GM20000 (cell line): ENCODE results near the gene LRRC53.

Source experiments
- DNase-seq: peaks from one replicate; pipeline ENCODE4 v3.0.0; 2012; ENCODE audit warnings: low spot score
- TF ChIP-seq, protein P1 (sequence below): IDR thresholded peaks from 2 replicates; pipeline ENCODE4 v1.5.1; 2012; ENCODE audit warnings: mild to moderate bottlenecking, control low read depth; ENCODE audit errors: extremely low read depth, missing control alignments

The LRRC53 gene

DNA sequence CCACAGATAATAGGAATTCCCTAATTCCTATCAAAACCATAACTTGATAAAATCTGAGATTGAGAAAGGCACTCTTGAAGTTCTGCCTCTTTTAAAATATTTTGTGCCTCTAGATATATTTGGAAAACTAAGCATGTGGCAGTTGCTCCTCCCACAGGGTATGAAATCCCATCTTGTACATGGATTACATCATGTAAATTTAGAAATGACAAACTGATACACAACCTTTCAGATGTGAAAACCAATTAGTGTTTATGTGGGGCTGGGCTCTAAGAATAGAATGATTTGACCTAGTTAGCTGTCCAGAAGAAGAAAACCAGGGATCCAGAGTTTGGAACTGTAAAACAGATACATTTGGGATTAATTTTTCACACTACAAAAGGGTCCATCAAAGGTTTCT lies 15.7 kb downstream of the LRRC53 start:
- no peak for DNase-seq
- TF ChIP-seq, protein P1, sequence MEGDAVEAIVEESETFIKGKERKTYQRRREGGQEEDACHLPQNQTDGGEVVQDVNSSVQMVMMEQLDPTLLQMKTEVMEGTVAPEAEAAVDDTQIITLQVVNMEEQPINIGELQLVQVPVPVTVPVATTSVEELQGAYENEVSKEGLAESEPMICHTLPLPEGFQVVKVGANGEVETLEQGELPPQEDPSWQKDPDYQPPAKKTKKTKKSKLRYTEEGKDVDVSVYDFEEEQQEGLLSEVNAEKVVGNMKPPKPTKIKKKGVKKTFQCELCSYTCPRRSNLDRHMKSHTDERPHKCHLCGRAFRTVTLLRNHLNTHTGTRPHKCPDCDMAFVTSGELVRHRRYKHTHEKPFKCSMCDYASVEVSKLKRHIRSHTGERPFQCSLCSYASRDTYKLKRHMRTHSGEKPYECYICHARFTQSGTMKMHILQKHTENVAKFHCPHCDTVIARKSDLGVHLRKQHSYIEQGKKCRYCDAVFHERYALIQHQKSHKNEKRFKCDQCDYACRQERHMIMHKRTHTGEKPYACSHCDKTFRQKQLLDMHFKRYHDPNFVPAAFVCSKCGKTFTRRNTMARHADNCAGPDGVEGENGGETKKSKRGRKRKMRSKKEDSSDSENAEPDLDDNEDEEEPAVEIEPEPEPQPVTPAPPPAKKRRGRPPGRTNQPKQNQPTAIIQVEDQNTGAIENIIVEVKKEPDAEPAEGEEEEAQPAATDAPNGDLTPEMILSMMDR, result no peak

DNA sequence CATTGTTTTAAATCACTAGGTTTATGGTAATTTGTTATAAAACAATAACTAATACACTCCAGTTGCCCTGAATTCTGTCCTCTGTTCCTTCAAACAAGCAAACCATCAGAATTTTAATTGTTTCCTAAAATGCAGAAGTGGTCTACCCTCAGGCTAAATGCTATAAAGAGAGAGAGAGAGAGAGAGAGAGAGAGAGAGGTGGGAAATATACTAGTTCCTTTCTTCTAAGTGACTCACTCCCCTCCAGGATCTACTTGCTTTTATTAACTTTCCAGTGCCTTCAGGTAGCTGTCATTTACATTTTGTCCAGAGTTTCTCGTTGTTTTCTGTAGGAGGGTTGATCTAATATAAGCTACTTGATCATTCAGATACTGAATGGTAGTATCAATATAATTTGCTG lies 26.4 kb downstream of the LRRC53 start:
- no peak for DNase-seq
- TF ChIP-seq, protein P1, result no peak

DNA sequence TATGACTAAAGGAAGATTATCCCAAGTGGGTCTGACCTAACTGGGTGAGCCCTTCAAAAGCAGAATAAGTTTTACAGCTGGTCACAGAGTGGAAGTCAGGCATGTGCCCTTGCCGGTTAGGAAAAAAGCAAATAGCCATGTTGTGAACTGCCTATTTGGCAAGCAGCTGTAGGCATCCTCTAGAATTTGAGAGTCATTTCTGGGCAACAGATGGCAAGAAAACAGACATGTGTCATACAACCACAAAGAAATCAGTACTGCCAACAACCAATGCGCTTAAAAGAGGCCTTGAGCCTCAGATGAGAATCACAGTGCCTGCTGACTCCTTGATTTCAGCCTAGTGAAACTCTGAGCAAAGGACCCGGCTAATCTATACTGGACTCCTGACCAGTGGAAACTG lies 26.8 kb downstream of the LRRC53 start:
- DNase-seq, result no peak
- TF ChIP-seq, protein P1, result no peak

DNA sequence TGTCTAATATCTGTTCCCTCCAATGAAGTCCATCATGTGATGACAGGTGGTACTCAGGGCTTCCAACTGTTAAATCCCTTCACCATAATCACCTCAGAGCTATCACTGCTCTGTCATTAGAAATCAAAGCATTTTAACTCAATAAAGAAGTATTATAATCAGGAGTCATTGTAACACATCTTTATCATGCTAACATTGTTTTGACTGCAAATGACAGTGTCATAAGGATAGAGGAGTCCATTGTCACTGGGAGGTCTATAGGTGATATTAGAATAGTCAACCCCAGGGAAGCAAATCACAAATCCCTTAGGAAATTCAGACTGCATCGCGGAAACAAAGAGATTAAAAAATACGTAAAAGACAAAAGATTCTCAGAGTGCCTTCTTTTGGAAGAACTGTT lies 30.8 kb downstream of the LRRC53 start:
- TF ChIP-seq, protein P1, result no peak

DNA sequence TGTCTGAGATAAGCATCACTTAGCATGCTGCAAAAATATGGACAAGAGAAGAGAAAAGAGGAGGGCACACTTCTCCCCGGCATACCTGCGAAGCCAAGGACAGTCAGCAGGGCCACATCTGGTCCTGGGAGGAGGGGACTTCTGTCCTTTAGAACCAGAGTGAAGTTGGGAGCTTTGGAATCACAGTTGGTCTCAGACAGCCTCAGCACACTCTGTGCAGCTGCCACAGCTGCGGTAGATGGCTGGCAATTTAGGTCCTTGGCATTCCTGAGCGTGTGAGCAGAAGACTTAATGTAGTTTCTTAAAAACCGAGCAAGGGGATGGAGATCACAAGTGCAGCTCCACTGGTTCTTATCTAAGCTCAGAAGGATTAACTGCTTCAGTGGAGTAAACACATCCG lies 32.3 kb downstream of the LRRC53 start:
- TF ChIP-seq, protein P1, result no peak

More for the DNA sequence above, 30.8 kb downstream of the LRRC53 start:
- DNase-seq, result no peak

DNA sequence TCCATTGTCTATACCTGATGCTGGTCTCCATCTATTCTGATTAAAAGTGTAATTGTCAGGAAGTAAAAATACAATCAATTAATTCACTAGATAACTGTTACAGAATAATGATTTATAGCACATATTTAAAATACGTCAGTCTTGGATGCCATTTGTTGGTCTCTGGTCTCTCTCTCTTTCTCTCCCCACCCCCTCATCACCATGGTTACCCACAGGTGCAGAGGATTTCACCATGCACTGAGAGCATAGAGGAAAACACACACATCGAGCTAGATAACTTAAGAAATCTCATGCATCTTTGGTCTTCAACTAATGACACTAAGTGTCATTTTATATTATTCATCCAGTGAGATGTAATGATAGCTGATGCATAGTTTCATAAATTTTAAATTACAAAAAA lies 33.4 kb downstream of the LRRC53 start:
- TF ChIP-seq, protein P1, result no peak
- DNase-seq, result no peak

More for the DNA sequence above, 32.3 kb downstream of the LRRC53 start:
- DNase-seq, result no peak

DNA sequence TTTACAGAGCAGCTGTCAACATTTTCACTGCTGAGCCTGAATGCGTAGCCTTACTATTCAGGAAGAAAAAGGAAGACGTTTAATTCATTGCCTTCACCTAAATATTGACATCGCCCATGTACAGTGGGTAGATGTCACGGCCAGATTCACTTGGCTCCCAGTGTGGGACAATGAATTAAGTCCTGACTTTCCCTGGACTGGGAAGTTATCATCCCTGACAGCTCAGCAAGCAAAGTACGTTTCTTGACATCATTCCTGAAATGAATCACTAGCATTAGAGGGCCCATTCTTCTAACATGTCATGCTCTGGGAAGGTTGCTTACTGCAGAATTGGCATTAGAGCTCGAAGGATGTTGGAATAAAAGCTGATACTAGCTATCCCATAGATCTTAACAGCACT lies 37.8 kb downstream of the LRRC53 start:
- no peak for DNase-seq
- TF ChIP-seq, protein P1, result no peak

DNA sequence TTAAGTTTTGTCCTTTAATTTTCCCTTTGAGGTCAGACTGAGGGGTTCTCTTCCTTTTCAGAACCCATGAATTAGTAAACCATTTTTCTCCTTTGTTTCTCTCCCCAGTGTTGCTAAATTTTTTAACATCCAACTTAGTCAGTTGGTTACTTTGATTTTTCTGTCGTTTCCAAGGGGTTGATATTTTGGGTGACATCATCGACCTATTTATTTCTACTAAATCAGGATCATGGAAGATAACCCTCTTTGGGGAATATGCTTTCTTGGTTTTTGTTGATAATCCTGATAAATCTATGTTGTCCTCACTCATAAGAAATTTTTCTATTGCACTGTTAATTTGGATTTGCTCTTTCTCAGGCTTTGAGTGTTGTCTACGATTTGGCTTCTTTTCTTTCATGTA lies 40.9 kb downstream of the LRRC53 start:
- no peak for DNase-seq
- TF ChIP-seq, protein P1, result no peak
